Medulla oblongata (tissue), 1 donor: ENCODE data around the gene CIART.
A peak's percentile ranks its signal among the peaks of the same experiment; 100 is the strongest.
"Not testable (repeated sequence)": the region's sequence is repeated elsewhere in the genome, so short reads cannot be mapped to it uniquely, and the experiment has no call there.

Experiments used
- DNase-seq: peaks from one replicate; pipeline ENCODE4 v3.0.0-alpha.2; 2015; ENCODE audit errors: extremely low spot score

CIART gene

GRCh38 chr1:150281758-150282557, at the start of gene CIART:
CIART (plus strand) TSS chr1:150282554; CDS start chr1:150283268, 714 bp downstream.
- peak; percentile 98 for DNase-seq

GRCh38 chr1:150232921-150233320, 49.4 kb upstream of the CIART start:
- not testable (repeated sequence) for DNase-seq

GRCh38 chr1:150233359-150234308, 48.7 kb upstream of the CIART start:
- DNase-seq: peak; percentile 49

GRCh38 chr1:150234309-150234565, 48.1 kb upstream of the CIART start:
- DNase-seq: no peak

GRCh38 chr1:150234566-150235293, 47.6 kb upstream of the CIART start:
- peak; percentile 82 for DNase-seq

GRCh38 chr1:150235294-150235851, 47.0 kb upstream of the CIART start:
- DNase-seq: peak; percentile 25

GRCh38 chr1:150235852-150236613, 46.3 kb upstream of the CIART start, which contains the start of gene ANP32E:
ANP32E (minus strand) TSS chr1:150236112; CDS start chr1:150235786, 326 bp downstream.
- peak; percentile 99 for DNase-seq

- DNase-seq: no peak
Observed at GRCh38 chr1:150236614-150237100, 45.7 kb upstream of the CIART start.

GRCh38 chr1:150237176-150237575, 45.2 kb upstream of the CIART start:
- DNase-seq: not testable (repeated sequence)

- no peak for DNase-seq
Observed at GRCh38 chr1:150237746-150238145, 44.6 kb upstream of the CIART start.

GRCh38 chr1:150243003-150243402, 39.4 kb upstream of the CIART start:
- DNase-seq: peak; percentile 36

GRCh38 chr1:150249936-150250335, 32.4 kb upstream of the CIART start:
- no peak for DNase-seq

- no peak for DNase-seq
Observed at GRCh38 chr1:150256198-150256553, 26.2 kb upstream of the CIART start.

- peak; percentile 88 for DNase-seq
Observed at GRCh38 chr1:150256554-150257341, 25.6 kb upstream of the CIART start.

- DNase-seq: peak; percentile 75
Observed at GRCh38 chr1:150257624-150258585, 24.4 kb upstream of the CIART start, which contains the start of gene CA14. CA14 (plus strand) TSS chr1:150257774; CDS start chr1:150258129, 355 bp downstream.

GRCh38 chr1:150259217-150259616, 23.1 kb upstream of the CIART start:
- DNase-seq: peak; percentile 57

GRCh38 chr1:150259758-150260669, 22.3 kb upstream of the CIART start:
- DNase-seq: no peak

- DNase-seq: no peak
Observed at GRCh38 chr1:150261367-150261766, 21.0 kb upstream of the CIART start.
